ENCODE results near the gene WNT8B.

The WNT8B gene

GRCh38 chr10:100522107-100522801 is 59.4 kb downstream of the WNT8B start:
- no peak for TF ChIP-seq CTCF (IDR thresholded peaks at IDR 0.05)
- H3K27me3 Mint-ChIP-seq (ENCODE audit: low read depth, poor library complexity) = peaks cover 38% of the 10 kb centered on the region
- H3K9me3 Mint-ChIP-seq = no peaks in the 10 kb centered on the region
- no peak overlapping the region for H3K4me3 Mint-ChIP-seq
- no peak overlapping the region for H3K27ac Mint-ChIP-seq
- peaks cover 5% of the 10 kb centered on the region for H3K4me1 Mint-ChIP-seq
- DNase-seq = no peak
- peaks cover 38% of the 10 kb centered on the region for H3K36me3 Mint-ChIP-seq (ENCODE audit: low read depth)

- TF ChIP-seq CTCF (IDR thresholded peaks at IDR 0.05) = no peak
- H3K27ac Mint-ChIP-seq = no peak overlapping the region
- H3K4me3 Mint-ChIP-seq = no peak overlapping the region
Observed at GRCh38 chr10:100522945-100523344, 60.1 kb downstream of the WNT8B start.

GRCh38 chr10:100524206-100524605 is 61.4 kb downstream of the WNT8B start:
- Mint-ChIP-seq H3K4me3 (no peak overlapping the region), H3K9me3 (no peaks in the 10 kb centered on the region), H3K27me3 (ENCODE audit: low read depth, poor library complexity) (peaks cover 33% of the 10 kb centered on the region), H3K36me3 (ENCODE audit: low read depth) (peaks cover 38% of the 10 kb centered on the region), H3K27ac (no peak overlapping the region), H3K4me1 (peaks cover 16% of the 10 kb centered on the region)
- TF ChIP-seq CTCF (IDR thresholded peaks at IDR 0.05) = no peak
- no peak for DNase-seq

More at GRCh38 chr10:100522945-100523344, 60.1 kb downstream of the WNT8B start:
- H3K4me1 Mint-ChIP-seq = peaks cover 5% of the 10 kb centered on the region
- H3K27me3 Mint-ChIP-seq (ENCODE audit: low read depth, poor library complexity) = peaks cover 35% of the 10 kb centered on the region
- H3K36me3 Mint-ChIP-seq (ENCODE audit: low read depth) = peaks cover 38% of the 10 kb centered on the region
- DNase-seq = no peak
- no peaks in the 10 kb centered on the region for H3K9me3 Mint-ChIP-seq

- peaks cover 38% of the 10 kb centered on the region for H3K36me3 Mint-ChIP-seq (ENCODE audit: low read depth)
- no peak for TF ChIP-seq CTCF (IDR thresholded peaks at IDR 0.05)
- H3K4me3 Mint-ChIP-seq = no peak overlapping the region
- peak overlapping the region; percentile 33 for H3K27ac Mint-ChIP-seq
- DNase-seq = no peak
- peaks cover 31% of the 10 kb centered on the region for H3K27me3 Mint-ChIP-seq (ENCODE audit: low read depth, poor library complexity)
- H3K9me3 Mint-ChIP-seq = no peaks in the 10 kb centered on the region
- peaks cover 16% of the 10 kb centered on the region for H3K4me1 Mint-ChIP-seq
Observed at GRCh38 chr10:100524638-100525037, 61.8 kb downstream of the WNT8B start.

GRCh38 chr10:100528123-100528886 is 65.5 kb downstream of the WNT8B start:
- H3K27ac Mint-ChIP-seq = no peak overlapping the region
- H3K36me3 Mint-ChIP-seq (ENCODE audit: low read depth) = peaks cover 37% of the 10 kb centered on the region
- H3K4me3 Mint-ChIP-seq = peak overlapping the region; percentile 100
- no peaks in the 10 kb centered on the region for H3K9me3 Mint-ChIP-seq
- no peak for TF ChIP-seq CTCF (IDR thresholded peaks at IDR 0.05)
- H3K27me3 Mint-ChIP-seq (ENCODE audit: low read depth, poor library complexity) = peaks cover 4% of the 10 kb centered on the region
- H3K4me1 Mint-ChIP-seq = peaks cover 24% of the 10 kb centered on the region
- DNase-seq = no peak

All from nephron progenitor cell (in vitro differentiated cells).